RPMI8226 (cell line): ENCODE measurements around the gene DUOX2.
"Not testable (repeated sequence)": the region's sequence is repeated elsewhere in the genome, so short reads cannot be mapped to it uniquely, and the experiment has no call there.

ENCODE experiments used
- DNase-seq: peaks from one replicate; pipeline ENCODE4 v3.0.0-alpha.2; 2015

DUOX2 gene

GRCh38 chr15:45097466-45097865 is 16.5 kb downstream of the DUOX2 start:
- DNase-seq: no peak

GRCh38 chr15:45095661-45096060 is 18.3 kb downstream of the DUOX2 start:
- DNase-seq: no peak

GRCh38 chr15:45094358-45094730 is 19.6 kb downstream of the DUOX2 start:
- DNase-seq: no peak

GRCh38 chr15:45093622-45094357 is 20.2 kb downstream of the DUOX2 start:
- DNase-seq: no peak

GRCh38 chr15:45093013-45093412 is 21.0 kb downstream of the DUOX2 start:
- no peak for DNase-seq

- no peak for DNase-seq
Measured at GRCh38 chr15:45091576-45091975, 22.4 kb downstream of the DUOX2 start.

- DNase-seq: no peak
Measured at GRCh38 chr15:45091161-45091560, 22.8 kb downstream of the DUOX2 start.

- no peak for DNase-seq
Measured at GRCh38 chr15:45089712-45090373, 24.1 kb downstream of the DUOX2 start.

- DNase-seq: no peak
Measured at GRCh38 chr15:45088801-45089711, 24.9 kb downstream of the DUOX2 start.

GRCh38 chr15:45087513-45087912 is 26.5 kb downstream of the DUOX2 start:
- no peak for DNase-seq

GRCh38 chr15:45084163-45084562 is 29.8 kb downstream of the DUOX2 start:
- DNase-seq: no peak

GRCh38 chr15:45083223-45083622 is 30.7 kb downstream of the DUOX2 start:
- DNase-seq: no peak

GRCh38 chr15:45082412-45082811 is 31.6 kb downstream of the DUOX2 start:
- not testable (repeated sequence) for DNase-seq

- DNase-seq: not testable (repeated sequence)
Measured at GRCh38 chr15:45080593-45080992, 33.4 kb downstream of the DUOX2 start.

GRCh38 chr15:45079628-45080246 is 34.2 kb downstream of the DUOX2 start:
- DNase-seq: not testable (repeated sequence)

GRCh38 chr15:45079201-45079600 is 34.8 kb downstream of the DUOX2 start:
- not testable (repeated sequence) for DNase-seq

GRCh38 chr15:45077391-45077790 is 36.6 kb downstream of the DUOX2 start:
- not testable (repeated sequence) for DNase-seq

GRCh38 chr15:45075440-45076320 is 38.3 kb downstream of the DUOX2 start:
- DNase-seq: not testable (repeated sequence)

GRCh38 chr15:45073602-45074001 is 40.4 kb downstream of the DUOX2 start:
- not testable (repeated sequence) for DNase-seq

GRCh38 chr15:45069942-45070360 is 44.0 kb downstream of the DUOX2 start:
- not testable (repeated sequence) for DNase-seq

- no peak for DNase-seq
Measured at GRCh38 chr15:45064386-45064785, 49.6 kb downstream of the DUOX2 start.

GRCh38 chr15:45062301-45062700 is 51.7 kb downstream of the DUOX2 start:
- not testable (repeated sequence) for DNase-seq
